HG03045 (cell line): ENCODE results near the gene LPAR4.
"Not testable (repeated sequence)": the region's sequence is repeated elsewhere in the genome, so short reads cannot be mapped to it uniquely, and the experiment has no call there.

Source experiments
- ATAC-seq: cut with Tn5 transposase; IDR thresholded peaks from one replicate; pipeline ENCODE4 v1.9.1; 2021; ENCODE audit warnings: mild to moderate bottlenecking, moderate library complexity; ENCODE audit not compliant: unreplicated experiment

LPAR4 gene

DNA sequence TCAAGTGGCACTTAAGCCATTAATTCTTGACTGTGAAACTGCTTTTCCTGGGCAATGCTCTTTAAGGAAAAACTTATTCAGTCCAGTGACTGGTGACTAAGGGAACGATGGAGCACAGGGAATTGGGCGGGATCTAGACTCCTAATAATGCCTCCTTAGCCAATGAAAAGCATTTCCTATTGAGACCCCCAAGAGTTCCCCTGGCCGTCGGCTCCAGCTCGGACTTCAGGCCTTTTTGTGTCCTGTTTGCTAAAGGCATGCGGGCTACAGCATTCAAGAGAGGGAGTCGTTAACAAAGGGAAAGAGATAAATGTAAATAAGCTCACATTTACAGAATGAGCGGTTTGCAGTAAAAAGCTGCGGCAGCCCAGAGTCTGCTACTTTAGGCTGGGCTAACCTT is at the start of gene LPAR4:
Gene LPAR4, plus strand, starts transcription at position 232 of the 400 bp plus-strand sequence. CDS start 7,150 bp downstream, outside the sequence.
- no peak for ATAC-seq

- ATAC-seq: no peak
Observed at GRCh38 chrX:78706071-78706470, 41.4 kb upstream of the LPAR4 start.

DNA sequence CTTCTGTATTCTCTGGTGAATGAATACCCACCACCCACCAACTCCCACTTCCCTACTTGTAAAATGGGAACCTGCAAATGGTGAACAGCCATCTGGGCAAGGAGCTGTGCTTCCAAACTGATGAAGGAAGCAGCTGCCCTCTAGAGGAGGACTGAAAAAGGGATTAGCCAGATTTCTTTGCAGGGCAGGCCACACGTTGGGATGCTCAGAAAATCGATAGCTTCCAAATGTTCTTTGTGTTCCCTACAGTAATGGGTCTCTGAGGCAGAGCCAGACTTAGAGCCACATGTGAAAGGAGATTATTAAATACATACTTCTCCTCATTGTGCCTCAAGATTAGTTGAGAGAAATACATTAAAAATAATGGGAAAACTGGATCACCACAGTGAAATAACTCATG is 39.3 kb upstream of the LPAR4 start:
- no peak for ATAC-seq

DNA sequence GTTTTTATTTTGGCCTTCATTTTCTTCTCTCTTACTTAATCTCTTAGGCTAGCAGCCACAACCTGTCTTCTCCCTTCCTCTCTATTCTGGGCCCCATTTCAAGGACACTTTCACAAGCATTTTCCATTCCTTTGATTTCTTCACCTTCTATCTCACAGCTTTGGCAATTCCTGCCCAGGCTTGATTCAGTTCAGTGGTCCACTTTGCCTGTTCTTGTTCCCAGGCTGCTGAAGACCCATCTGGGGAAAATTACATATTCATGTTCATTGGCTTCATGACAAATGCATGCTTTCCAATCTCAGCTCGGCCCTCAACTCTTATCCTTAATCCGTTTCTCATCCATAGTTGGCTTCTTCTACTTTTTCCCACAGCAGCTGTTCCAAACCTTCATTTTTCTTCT is 38.7 kb upstream of the LPAR4 start:
- no peak for ATAC-seq

- ATAC-seq: no peak
Observed at GRCh38 chrX:78710171-78710570, 37.3 kb upstream of the LPAR4 start.

DNA sequence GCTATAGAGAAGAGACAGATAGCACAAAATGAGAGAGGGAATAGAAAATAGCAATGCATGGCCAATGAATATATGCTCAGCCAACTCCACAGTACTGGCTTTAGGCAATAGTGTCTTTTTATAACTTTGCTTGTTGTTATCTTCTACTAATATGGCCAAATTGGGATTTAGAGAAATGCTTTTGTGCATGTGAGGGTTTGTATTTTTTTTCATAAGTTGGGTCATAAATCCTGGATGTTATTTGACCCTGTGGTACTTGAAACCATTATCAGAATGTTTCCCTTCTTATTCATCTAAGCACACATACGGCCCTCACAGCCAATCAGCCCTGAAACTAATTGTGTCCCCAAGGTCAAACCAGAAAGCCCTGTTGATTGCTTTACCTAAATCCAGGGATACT is 35.2 kb upstream of the LPAR4 start:
- no peak for ATAC-seq

DNA sequence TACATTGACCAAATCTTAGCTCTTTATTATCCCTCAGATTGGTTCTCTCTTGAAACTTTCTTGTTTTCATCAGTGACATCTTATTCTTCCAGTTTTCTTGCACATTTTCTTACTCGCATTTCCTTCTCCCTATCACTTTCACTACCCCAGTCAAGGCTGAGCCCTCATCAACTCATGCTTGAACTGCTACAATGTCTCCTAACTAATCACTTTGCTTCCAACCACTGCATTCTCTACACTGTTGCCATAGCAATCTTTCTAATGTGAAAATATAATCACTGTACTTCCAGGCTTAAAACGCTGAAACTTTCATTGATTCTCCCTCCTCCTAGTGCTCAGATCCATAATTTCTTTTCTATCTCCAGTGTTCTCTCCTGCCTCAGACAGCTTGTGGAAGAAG is 22.2 kb upstream of the LPAR4 start:
- ATAC-seq: no peak

DNA sequence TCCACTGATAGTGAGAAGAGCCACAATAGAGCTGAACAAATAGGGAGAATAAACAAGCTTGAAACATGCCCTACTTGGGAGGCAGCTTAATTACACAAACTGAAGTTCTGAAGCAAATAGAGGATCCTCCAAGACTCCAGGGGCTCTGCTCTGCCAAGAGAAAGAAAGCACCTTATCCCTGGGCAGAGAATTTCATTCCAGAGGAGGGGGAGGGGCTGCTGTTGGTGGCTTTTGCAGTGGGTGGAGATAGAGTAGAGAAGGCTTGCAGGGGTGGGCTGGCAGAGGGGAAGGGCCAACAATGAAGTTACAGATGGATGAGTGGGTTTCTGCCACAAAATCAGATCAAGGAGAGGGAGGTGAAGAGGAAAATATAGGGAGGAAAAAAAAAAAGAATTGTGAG is 1.0 kb upstream of the LPAR4 start:
- ATAC-seq: no peak

GRCh38 chrX:78747971-78748370 is 451 bp downstream of the LPAR4 start:
- ATAC-seq: no peak

DNA sequence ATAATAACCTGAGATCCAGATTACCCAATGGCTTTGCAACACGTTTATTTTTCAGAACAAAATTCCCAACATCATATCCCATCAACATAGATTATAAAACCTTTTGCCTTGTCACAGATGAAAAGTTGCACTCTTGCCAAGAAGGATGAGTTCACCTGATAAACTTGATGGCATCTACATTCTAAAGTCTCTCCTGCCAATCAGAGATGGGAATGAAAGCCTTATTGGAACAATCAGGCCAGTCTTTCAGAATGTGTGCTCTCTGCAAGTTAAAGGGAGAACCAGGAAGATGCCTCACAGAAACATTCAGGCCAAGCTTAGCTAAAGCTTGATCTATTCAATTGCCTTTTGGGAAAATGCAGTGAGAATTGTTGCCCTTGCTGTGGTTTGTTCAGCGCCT is 1.3 kb downstream of the LPAR4 start:
- ATAC-seq: no peak

DNA sequence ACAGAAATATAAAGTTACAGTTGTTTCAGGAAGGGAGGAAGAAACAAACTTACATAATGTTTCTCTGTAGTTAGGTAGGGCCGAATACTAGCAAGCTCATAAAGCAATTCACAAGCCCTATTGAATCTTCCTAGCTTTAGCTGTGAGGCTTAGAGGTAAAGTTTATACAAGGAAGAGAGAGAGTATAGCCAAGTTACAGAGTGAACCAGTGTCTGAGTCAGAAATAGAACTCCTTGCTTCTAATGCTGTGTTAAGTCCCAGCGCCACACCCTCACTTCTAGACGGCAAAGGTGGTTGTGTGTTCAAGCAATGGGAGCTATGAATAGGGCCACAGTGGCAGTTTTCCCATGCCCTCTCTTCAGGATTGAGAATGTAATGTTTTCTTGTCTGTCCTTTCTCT is 6.1 kb downstream of the LPAR4 start:
- no peak for ATAC-seq

GRCh38 chrX:78754917-78755316 is 7.4 kb downstream of the LPAR4 start:
- ATAC-seq: peak; percentile 91

GRCh38 chrX:78759081-78759480 is 11.6 kb downstream of the LPAR4 start:
- ATAC-seq: no peak

DNA sequence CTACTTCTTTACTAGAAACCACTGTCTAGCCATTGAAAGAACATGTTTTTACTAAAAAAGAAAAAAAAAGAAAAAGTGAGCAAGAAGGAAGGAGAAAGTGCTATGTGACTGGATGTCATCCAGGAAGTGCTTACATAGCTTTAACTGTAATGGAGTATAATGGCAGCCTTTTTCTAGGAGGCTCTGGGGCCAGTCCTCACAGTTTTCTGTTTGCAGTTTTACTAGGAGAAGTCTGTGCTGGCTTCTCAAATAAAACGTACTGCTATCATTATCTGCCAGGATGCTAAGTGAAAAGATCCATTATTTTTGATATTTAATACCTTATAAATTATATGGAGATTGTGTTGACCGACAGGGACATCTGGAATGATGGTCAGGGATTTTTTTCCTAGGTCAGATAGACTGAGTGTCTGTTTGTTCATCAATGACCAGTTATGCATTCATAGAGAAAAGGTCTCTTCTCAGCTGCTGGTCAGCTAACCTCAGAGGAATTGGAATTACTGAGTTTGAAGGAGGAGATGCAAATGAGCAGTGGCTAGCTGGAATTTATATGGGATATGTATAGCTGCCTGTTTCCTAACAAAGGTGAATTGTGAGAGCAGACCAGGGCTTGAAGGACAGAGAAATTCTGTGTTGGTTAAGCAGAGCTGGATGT is 21.7 kb downstream of the LPAR4 start:
- no peak for ATAC-seq

DNA sequence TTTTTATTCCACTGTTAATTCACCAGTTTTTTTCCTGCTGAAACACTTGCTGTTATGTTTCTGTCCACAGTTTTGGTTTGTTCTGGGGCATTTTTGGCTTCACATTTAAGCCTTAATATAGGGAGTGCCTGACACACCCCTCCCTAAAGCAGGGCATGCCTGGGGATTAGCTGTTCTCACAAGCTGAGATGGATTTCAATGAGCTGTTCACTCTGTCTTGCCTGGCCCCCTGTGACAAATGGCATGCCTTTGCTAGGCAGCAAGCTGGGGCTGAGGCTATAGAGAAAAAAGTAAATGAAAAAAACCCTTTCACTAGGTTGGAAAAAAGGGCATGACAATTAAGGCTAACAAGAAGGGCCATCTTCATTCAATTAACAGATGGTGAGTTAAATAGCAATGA is 22.4 kb downstream of the LPAR4 start:
- ATAC-seq: no peak

DNA sequence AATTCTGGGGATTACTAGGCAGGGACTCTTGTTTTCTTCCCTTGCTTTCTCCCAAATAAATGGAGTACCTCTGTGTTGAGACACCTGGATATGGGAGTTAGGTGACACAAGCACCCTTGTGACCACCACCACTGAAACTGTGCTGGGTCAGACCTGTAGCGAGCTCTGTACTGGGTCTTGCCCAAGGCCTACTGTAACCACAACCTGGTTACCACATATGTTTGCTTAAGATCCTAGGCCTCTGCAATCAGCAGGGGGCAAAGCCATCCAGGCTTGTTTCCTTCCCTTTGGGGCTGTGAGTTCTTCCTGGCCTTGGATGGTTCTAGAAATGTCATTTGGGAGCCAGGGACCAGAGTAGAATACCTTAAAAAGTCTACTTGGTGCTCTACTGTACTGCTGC is 49.4 kb downstream of the LPAR4 start:
- ATAC-seq: no peak

GRCh38 chrX:78800114-78800513 is 52.6 kb downstream of the LPAR4 start:
- ATAC-seq: no peak

DNA sequence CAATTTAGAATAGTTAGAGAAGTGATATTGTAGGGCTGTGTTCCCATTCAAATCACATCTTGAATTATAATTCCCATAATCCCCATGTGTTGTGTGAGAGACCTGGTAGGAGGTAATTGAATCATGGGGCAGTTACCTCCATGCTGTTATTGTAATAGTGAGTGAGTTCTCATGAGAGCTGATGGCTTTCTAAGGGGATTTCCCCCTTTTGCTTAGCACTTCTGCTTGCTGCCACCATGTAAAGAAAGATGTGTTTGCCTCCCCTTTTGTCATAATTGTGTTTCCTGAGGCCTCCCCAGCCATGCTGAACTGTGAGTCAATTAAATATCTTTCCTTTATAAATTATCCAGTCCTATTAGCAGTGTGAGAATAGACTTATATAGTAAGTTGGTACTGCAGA is 53.2 kb downstream of the LPAR4 start:
- ATAC-seq: no peak

- ATAC-seq: no peak
Observed at GRCh38 chrX:78801522-78801921, 54.0 kb downstream of the LPAR4 start.

DNA sequence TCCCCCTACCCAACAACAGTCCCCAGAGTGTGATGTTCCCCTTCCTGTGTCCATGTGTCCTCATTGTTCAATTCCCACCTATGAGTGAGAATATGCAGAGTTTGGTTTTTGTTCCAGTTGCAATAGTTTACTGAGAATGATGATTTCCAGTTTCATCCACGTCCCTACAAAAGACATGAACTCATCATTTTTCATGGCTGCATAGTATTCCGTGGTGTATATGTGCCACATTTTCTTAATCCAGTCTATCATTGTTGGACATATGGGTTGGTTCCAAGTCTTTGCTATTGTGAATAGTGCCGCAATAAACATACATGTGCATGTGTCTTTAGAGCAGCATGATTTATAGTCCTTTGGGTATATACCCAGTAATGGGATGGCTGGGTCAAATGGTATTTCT is 55.0 kb downstream of the LPAR4 start:
- ATAC-seq: not testable (repeated sequence)
